ENCODE measurements around the gene BTG4. TPM values are rescaled to one million over a fixed set of nuclear protein-coding genes. Genes with fewer than 3 reads are reported as not detected.

BTG4 gene
- total RNA-seq, 1 experiment from 2014 or later: 0.61 TPM

- Histone ChIP-seq H3K36me3 (ENCODE audit: control insufficient read depth, insufficient read depth, low read length) (no peaks in the 10 kb centered on the region), H3K9me3 (no peaks in the 10 kb centered on the region), H3K4me3 (ENCODE audit: low read depth, low read length) (no peak within 1 kb of the TSS), H3K4me1 (0 out of 2 replicates have a peak, but pooled peaks cover 10% of the 10 kb centered on the region), H3K27me3 (replicated peaks; ENCODE audit: control insufficient read depth, insufficient read depth, low read length) (no peaks in the 10 kb centered on the region)
- no peaks in the 10 kb centered on the region for H3K9me3 Mint-ChIP-seq (ENCODE audit: unreplicated experiment)
- H3K4me3 Mint-ChIP-seq (ENCODE audit: unreplicated experiment): peak within 1 kb of the TSS; percentile 45
- no peaks in the 10 kb centered on the region for H3K36me3 Mint-ChIP-seq (ENCODE audit: insufficient read depth, unreplicated experiment)
- intact Hi-C loops (cut with micrococcal nuclease; ENCODE audit: unreplicated experiment): no loop called here
- BruUV-seq (replicated peaks): no TSS peak
- TF ChIP-seq CTCF (IDR thresholded peaks at IDR 0.05; ENCODE audit: insufficient read depth in 1 of 2, low read depth in 1 of 2, low read length in 1 of 2, severe bottlenecking in 1 of 2, unreplicated experiment in 1 of 2): no peak
- H3K4me1 Mint-ChIP-seq (ENCODE audit: low read depth, unreplicated experiment): peaks cover 7% of the 10 kb centered on the region
- no peak within 1 kb of the TSS for H3K27ac Mint-ChIP-seq (ENCODE audit: unreplicated experiment)
- CTCF ChIA-PET: no interaction called here
- POLR2A ChIA-PET: no interaction called here
- no peak for DNase-seq
- no peaks in the 10 kb centered on the region for H3K27me3 Mint-ChIP-seq (ENCODE audit: insufficient read depth, unreplicated experiment)
Measured at GRCh38 chr11:111540114-111540936, 28.1 kb upstream of the BTG4 start, which contains the start of gene LAYN. TSS of gene LAYN (plus strand) at chr11:111540720. CDS start at chr11:111540844, 124 bp downstream.

GRCh38 chr11:111539426-111540113 lies 27.4 kb upstream of the BTG4 start:
- no TSS peak for BruUV-seq (replicated peaks)
- H3K9me3 ChIP-seq: no peaks in the 10 kb centered on the region
- H3K36me3 ChIP-seq (ENCODE audit: control insufficient read depth, insufficient read depth, low read length): no peaks in the 10 kb centered on the region
- H3K4me3 Mint-ChIP-seq (ENCODE audit: unreplicated experiment): no peak overlapping the region
- DNase-seq: no peak
- H3K27me3 ChIP-seq (replicated peaks; ENCODE audit: control insufficient read depth, insufficient read depth, low read length): no peaks in the 10 kb centered on the region
- H3K4me1 Mint-ChIP-seq (ENCODE audit: low read depth, unreplicated experiment): peaks cover 10% of the 10 kb centered on the region
- H3K4me1 ChIP-seq: peaks cover 17% of the 10 kb centered on the region
- CTCF ChIA-PET: no interaction called here
- H3K9me3 Mint-ChIP-seq (ENCODE audit: unreplicated experiment): no peaks in the 10 kb centered on the region
- POLR2A ChIA-PET: no interaction called here
- H3K27me3 Mint-ChIP-seq (ENCODE audit: insufficient read depth, unreplicated experiment): no peaks in the 10 kb centered on the region
- intact Hi-C loops (cut with micrococcal nuclease; ENCODE audit: unreplicated experiment): no loop called here
- H3K27ac Mint-ChIP-seq (ENCODE audit: unreplicated experiment): no peak overlapping the region
- no peaks in the 10 kb centered on the region for H3K36me3 Mint-ChIP-seq (ENCODE audit: insufficient read depth, unreplicated experiment)
- TF ChIP-seq CTCF (IDR thresholded peaks at IDR 0.05; ENCODE audit: insufficient read depth in 1 of 2, low read depth in 1 of 2, low read length in 1 of 2, severe bottlenecking in 1 of 2, unreplicated experiment in 1 of 2): no peak
- no peak overlapping the region for H3K4me3 ChIP-seq (ENCODE audit: low read depth, low read length)

- ChIA-PET CTCF (no interaction called here), POLR2A (no interaction called here)
- Histone ChIP-seq H3K9me3 (no peaks in the 10 kb centered on the region), H3K27me3 (replicated peaks; ENCODE audit: control insufficient read depth, insufficient read depth, low read length) (no peaks in the 10 kb centered on the region), H3K4me1 (peaks cover 19% of the 10 kb centered on the region), H3K4me3 (ENCODE audit: low read depth, low read length) (no peak overlapping the region), H3K36me3 (ENCODE audit: control insufficient read depth, insufficient read depth, low read length) (no peaks in the 10 kb centered on the region)
- H3K4me1 Mint-ChIP-seq (ENCODE audit: low read depth, unreplicated experiment): peaks cover 13% of the 10 kb centered on the region
- H3K4me3 Mint-ChIP-seq (ENCODE audit: unreplicated experiment): no peak overlapping the region
- H3K9me3 Mint-ChIP-seq (ENCODE audit: unreplicated experiment): no peaks in the 10 kb centered on the region
- H3K27ac Mint-ChIP-seq (ENCODE audit: unreplicated experiment): no peak overlapping the region
- BruUV-seq (replicated peaks): no TSS peak
- no peak for DNase-seq
- H3K27me3 Mint-ChIP-seq (ENCODE audit: insufficient read depth, unreplicated experiment): no peaks in the 10 kb centered on the region
- H3K36me3 Mint-ChIP-seq (ENCODE audit: insufficient read depth, unreplicated experiment): no peaks in the 10 kb centered on the region
- no peak for TF ChIP-seq CTCF (IDR thresholded peaks at IDR 0.05; ENCODE audit: insufficient read depth in 1 of 2, low read depth in 1 of 2, low read length in 1 of 2, severe bottlenecking in 1 of 2, unreplicated experiment in 1 of 2)
- intact Hi-C loops (cut with micrococcal nuclease; ENCODE audit: unreplicated experiment): no loop called here
Measured at GRCh38 chr11:111538407-111539114, 26.4 kb upstream of the BTG4 start.
